Fibroblast of mammary gland (primary cell): ENCODE data around the gene TOP2A.

Experiments
- DNase-seq: peaks from one replicate; pipeline ENCODE4 v3.0.0-alpha.2; 2010; ENCODE audit warnings: low read depth
- H3K4me3 ChIP-seq: 2 replicates; pipeline ENCODE4 v1.5.1; 2011; ENCODE audit warnings: low read depth, mild to moderate bottlenecking, low read length, moderate library complexity; ENCODE audit not compliant: control insufficient read depth
- TF ChIP-seq, protein P1 (sequence below): conservative IDR thresholded peaks from 2 replicates; pipeline ENCODE4 v1.5.1; 2011; ENCODE audit warnings: low read depth, low read length, inconsistent platforms; ENCODE audit not compliant: control insufficient read depth, insufficient read depth

The TOP2A gene

DNA sequence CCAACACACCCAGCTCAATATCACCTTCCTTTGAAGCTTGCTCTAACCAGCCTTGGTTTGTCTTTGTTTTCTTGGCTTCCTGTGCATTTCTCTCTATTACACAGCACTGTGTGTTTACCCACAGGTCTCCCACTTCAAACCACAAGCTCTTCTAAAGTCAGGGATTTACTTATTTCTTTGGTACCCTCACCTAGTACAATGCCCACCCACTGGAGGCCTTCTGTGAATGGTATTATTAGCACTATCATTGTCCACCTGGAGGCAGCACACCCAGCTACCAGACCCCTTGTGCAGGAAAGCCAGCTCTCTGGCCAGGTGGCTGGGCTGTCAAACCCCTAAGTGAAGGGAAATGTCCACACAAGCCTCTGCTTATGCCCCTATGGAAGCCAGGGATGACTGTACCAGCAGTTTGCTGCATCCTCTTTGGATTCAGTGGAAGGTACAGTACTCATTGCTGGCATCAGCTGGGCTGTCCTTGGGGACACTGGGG is 9.4 kb upstream of the TOP2A start:
- TF ChIP-seq, protein P1, sequence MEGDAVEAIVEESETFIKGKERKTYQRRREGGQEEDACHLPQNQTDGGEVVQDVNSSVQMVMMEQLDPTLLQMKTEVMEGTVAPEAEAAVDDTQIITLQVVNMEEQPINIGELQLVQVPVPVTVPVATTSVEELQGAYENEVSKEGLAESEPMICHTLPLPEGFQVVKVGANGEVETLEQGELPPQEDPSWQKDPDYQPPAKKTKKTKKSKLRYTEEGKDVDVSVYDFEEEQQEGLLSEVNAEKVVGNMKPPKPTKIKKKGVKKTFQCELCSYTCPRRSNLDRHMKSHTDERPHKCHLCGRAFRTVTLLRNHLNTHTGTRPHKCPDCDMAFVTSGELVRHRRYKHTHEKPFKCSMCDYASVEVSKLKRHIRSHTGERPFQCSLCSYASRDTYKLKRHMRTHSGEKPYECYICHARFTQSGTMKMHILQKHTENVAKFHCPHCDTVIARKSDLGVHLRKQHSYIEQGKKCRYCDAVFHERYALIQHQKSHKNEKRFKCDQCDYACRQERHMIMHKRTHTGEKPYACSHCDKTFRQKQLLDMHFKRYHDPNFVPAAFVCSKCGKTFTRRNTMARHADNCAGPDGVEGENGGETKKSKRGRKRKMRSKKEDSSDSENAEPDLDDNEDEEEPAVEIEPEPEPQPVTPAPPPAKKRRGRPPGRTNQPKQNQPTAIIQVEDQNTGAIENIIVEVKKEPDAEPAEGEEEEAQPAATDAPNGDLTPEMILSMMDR, result no peak
- no peak for DNase-seq
- H3K4me3 ChIP-seq, result no peak overlapping the region

DNA sequence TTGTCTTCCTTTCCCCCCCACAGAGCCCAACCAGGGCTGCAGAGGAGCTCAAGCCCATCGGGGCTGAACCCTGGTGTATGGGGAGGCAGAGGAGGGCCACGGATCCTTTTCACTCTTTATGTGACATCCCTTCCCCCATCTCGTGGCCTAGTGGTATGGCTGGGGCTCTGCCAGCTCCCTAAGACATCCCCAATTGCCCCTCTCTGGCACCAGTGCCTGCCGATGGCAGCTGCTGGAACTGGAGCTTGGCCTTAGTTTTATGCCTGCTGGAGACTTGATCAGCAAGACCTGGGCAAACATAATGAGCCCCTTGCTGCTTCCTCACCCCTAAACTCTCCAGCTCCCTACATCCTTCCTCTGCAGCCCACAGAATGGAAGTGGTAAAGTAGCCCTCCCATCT is 8.0 kb upstream of the TOP2A start:
- TF ChIP-seq, protein P1, result no peak
- DNase-seq, result no peak
- no peak overlapping the region for H3K4me3 ChIP-seq

DNA sequence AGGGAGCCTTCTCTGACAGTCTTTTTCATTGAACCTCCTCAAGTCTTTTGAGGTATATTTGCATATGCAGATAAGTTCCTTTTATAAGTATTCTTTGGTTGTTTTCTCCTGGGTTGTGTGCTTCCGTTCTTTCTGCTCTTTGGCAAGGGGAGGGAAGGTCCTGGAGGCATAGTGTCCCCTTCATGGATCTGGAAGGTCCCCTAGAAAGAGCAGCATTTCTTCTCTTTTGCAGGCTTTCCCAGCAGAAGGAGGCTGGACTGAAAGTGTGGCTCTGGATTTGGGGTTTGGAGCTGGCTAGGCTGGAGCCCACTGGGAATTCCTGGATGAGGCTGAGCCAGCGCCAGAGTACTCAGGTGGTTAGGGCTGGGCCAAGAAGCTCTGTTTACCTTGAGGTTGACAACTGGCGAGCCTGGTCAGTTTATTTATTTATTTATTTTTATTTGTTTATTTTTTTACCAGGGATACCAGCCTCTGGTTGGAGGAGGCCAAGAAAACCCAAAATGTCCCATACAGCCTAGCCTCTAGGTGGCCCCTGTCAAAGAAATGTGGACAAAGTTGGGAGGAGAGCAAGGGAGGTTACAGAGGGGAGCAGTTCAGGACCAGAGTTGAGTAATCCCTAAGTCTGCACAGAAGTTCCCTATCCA is 5.4 kb upstream of the TOP2A start:
- H3K4me3 ChIP-seq, result no peak overlapping the region

DNA sequence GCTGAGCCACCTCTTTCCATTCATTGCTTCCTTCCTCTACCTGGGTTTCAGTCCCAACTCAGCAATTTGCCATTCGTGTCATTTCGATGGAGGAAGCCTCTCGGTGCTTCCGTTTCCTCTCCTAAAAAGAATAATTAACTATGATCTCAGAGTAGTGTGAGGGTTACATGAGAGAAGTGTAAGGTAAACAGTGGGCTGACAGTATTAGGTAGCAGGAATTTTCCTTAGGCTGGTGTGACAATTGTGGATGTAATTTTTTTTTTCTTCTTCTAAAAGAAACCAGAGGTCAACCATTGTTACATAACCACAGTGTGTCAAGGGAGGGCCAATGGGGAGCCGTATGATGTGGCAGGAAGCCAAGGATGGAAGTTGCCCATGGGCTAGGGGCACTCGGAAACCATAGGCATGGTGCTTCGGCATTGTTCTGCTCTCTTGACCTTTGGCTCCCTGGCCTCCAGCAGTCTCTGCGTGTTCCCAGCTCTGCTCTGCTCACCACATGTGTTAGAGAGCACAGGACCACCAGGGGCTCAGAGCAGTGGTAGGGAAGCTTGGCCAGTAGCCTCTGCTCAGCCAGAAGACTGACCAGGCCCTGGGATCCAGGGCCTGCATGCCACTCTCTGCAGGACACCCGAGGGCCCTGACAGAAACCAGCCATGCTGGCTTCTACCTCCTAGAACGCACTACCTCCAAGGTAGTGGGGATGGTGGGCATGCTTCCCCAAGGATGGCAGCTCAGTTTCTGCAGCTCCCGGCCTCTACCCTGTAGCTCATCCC is 2.0 kb upstream of the TOP2A start:
- no peak for DNase-seq
- TF ChIP-seq, protein P1, result no peak
- H3K4me3 ChIP-seq, result no peak overlapping the region

More for the DNA sequence above, 5.4 kb upstream of the TOP2A start:
- DNase-seq, result no peak
- TF ChIP-seq, protein P1, result no peak

DNA sequence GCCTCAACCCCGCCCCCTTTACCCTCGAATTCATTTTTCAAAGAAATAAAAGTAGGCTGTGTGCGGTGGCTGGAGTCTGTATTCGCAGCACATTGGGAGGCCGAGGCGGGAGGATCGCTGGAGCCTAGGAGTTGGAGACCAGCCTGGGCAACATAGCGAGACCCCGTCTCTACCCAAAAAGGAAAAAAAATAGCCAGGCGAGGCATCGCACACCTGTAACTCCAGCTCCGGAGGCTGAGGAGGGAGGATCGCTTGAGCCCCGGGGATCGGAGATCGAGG is 671 bp upstream of the TOP2A start:
- TF ChIP-seq, protein P1, result no peak
- DNase-seq, result no peak
- H3K4me3 ChIP-seq, result peak overlapping the region; percentile 98

DNA sequence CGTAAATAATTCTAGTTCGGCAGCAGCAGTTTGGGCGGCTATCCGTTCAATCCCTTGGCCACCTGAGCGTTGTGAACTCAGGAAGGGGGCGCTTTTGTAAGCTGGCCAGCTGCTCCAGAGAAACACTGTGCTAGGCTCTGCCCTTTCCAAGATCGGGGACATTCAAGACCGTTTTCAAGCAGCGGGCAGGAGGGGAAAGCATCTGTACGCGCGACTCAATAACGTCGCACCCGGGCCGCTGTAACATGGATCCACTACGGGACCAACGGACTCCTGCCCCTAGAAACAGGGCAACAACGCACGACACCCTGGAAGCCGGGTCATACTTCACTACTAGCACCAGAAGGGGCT is 463 bp downstream of the TOP2A start:
- no peak for DNase-seq
- TF ChIP-seq, protein P1, result no peak
- peak overlapping the region; percentile 98 for H3K4me3 ChIP-seq
